Thymus (tissue), 11 donors: Measurements from ENCODE around the gene ESYT2. TPM values are rescaled to one million over a fixed set of nuclear protein-coding genes. Genes with fewer than 3 reads are reported as not detected.
"Not testable (repeated sequence)": the region's sequence is repeated elsewhere in the genome, so short reads cannot be mapped to it uniquely, and the experiment has no call there.

Source experiments
- DNase-seq, 9 donors: peaks; one replicate each; pipeline ENCODE4 v3.0.0-alpha.2; 2013; ENCODE audit warnings: low spot score in 9 of 9, low read depth in 6 of 9, missing footprints in 1 of 9
- H3K27ac ChIP-seq, 2 donors: one replicate each; pipeline ENCODE4 v1.5.1; 2013; ENCODE audit warnings: control low read depth in 1 of 2, low read depth in 1 of 2, low read length in 1 of 2, mild to moderate bottlenecking in 1 of 2, moderate library complexity in 1 of 2
- H3K27me3 ChIP-seq, 2 donors: one replicate each; pipeline ENCODE4 v1.5.1; 2013; ENCODE audit warnings: low read length in 1 of 2; ENCODE audit not compliant: control insufficient read depth in 2 of 2, insufficient read depth in 1 of 2
- H3K36me3 ChIP-seq, 2 donors: one replicate each; pipeline ENCODE4 v1.5.1; 2013; ENCODE audit warnings: low read length in 1 of 2, mild to moderate bottlenecking in 1 of 2, moderate library complexity in 1 of 2; ENCODE audit not compliant: control insufficient read depth in 2 of 2, insufficient read depth in 2 of 2
- H3K4me1 ChIP-seq, 2 donors: one replicate each; pipeline ENCODE4 v1.5.1; 2013; ENCODE audit warnings: low read length in 2 of 2; ENCODE audit not compliant: control insufficient read depth in 2 of 2, insufficient read depth in 2 of 2
- H3K4me3 ChIP-seq, 2 donors: one replicate each; pipeline ENCODE4 v1.5.1; 2013; ENCODE audit warnings: low read length in 2 of 2, control low read depth in 1 of 2, mild to moderate bottlenecking in 1 of 2
- H3K9me3 ChIP-seq, 2 donors: one replicate each; pipeline ENCODE4 v1.5.1; 2013; ENCODE audit warnings: low read length in 1 of 2, mild to moderate bottlenecking in 1 of 2; ENCODE audit not compliant: control insufficient read depth in 2 of 2, insufficient read depth in 1 of 2
- WGBS: extraction: QIAGEN DNeasy Blood & Tissue Kit; methylation state at CpG from one replicate; pipeline ENCODE4 v1.1.7; 2013; 5-methylcytosine and 5-hydroxymethylcytosine counted together
- polyA plus RNA-seq: library from polyadenylated mRNA; stranded (reverse); fragments of 200-250 nt; gene quantifications from one replicate; pipeline ENCODE4 v1.2.3, GENCODE V29; 2013
- total RNA-seq: library from RNA; stranded (reverse); fragments of 120-200 nt; gene quantifications from one replicate; pipeline ENCODE4 v1.2.4, GENCODE V29; 2013
- donor health status: healthy.

ESYT2 gene
- total and polyA plus RNA-seq, 2 donors = 35.7 to 66.2 TPM

GRCh38 chr7:158846304-158846703 lies 17.0 kb upstream of the ESYT2 start:
- H3K4me3 ChIP-seq = no peak overlapping the region
- no peak overlapping the region for H3K27ac ChIP-seq
- peaks cover 0 to 5% of the 10 kb centered on the region in 2 donors for H3K4me1 ChIP-seq
- H3K27me3 ChIP-seq = no peaks in the 10 kb centered on the region
- no peaks in the 10 kb centered on the region for H3K36me3 ChIP-seq
- H3K9me3 ChIP-seq = peaks cover 1 to 12% of the 10 kb centered on the region in 2 donors
- DNase-seq = no peak

GRCh38 chr7:158843771-158844170 lies 14.5 kb upstream of the ESYT2 start:
- WGBS = 81% methylated on average over 4 of the region's 4 CpGs
- Histone ChIP-seq H3K36me3 (no peaks in the 10 kb centered on the region), H3K27me3 (no peaks in the 10 kb centered on the region), H3K4me1 (no peaks in the 10 kb centered on the region), H3K27ac (no peak overlapping the region), H3K9me3 (no peaks in the 10 kb centered on the region), H3K4me3 (no peak overlapping the region)
- no peak for DNase-seq

- H3K27ac ChIP-seq = no peak overlapping the region
- H3K4me1 ChIP-seq = no peaks in the 10 kb centered on the region
- DNase-seq = no peak
- no peaks in the 10 kb centered on the region for H3K27me3 ChIP-seq
- no peaks in the 10 kb centered on the region for H3K9me3 ChIP-seq
- 92% methylated on average over 4 of the region's 4 CpGs for WGBS
- H3K36me3 ChIP-seq = no peaks in the 10 kb centered on the region
- H3K4me3 ChIP-seq = no peak overlapping the region
Measured at GRCh38 chr7:158842486-158842885, 13.2 kb upstream of the ESYT2 start.

- no peak overlapping the region for H3K27ac ChIP-seq
- H3K27me3 ChIP-seq = no peaks in the 10 kb centered on the region
- no peak overlapping the region for H3K4me3 ChIP-seq
- no peaks in the 10 kb centered on the region for H3K36me3 ChIP-seq
- WGBS = 98% methylated on average over 8 of the region's 8 CpGs
- H3K4me1 ChIP-seq = no peaks in the 10 kb centered on the region
- H3K9me3 ChIP-seq = no peaks in the 10 kb centered on the region
- no peak for DNase-seq
Measured at GRCh38 chr7:158840604-158841003, 11.3 kb upstream of the ESYT2 start.

GRCh38 chr7:158839177-158839576 lies 9.9 kb upstream of the ESYT2 start:
- H3K27ac ChIP-seq, DNase-seq, H3K27me3 ChIP-seq, H3K9me3 ChIP-seq, H3K36me3 ChIP-seq, H3K4me3 ChIP-seq, H3K4me1 ChIP-seq: not testable (repeated sequence)
- WGBS = 91% methylated on average over 8 of the region's 8 CpGs

- DNase-seq = no peak
- 96% methylated on average over 8 of the region's 8 CpGs for WGBS
Measured at GRCh38 chr7:158837790-158838637, 8.7 kb upstream of the ESYT2 start.

GRCh38 chr7:158836692-158837091 lies 7.4 kb upstream of the ESYT2 start:
- Histone ChIP-seq H3K4me3 (no peak overlapping the region), H3K4me1 (peaks cover 0 to 3% of the 10 kb centered on the region in 2 donors), H3K9me3 (no peaks in the 10 kb centered on the region), H3K27me3 (no peaks in the 10 kb centered on the region), H3K36me3 (no peaks in the 10 kb centered on the region), H3K27ac (no peak overlapping the region)
- DNase-seq = no peak
- 96% methylated on average over 8 of the region's 8 CpGs for WGBS

More at GRCh38 chr7:158837790-158838637, 8.7 kb upstream of the ESYT2 start:
- Histone ChIP-seq H3K36me3 (no peaks in the 10 kb centered on the region), H3K9me3 (no peaks in the 10 kb centered on the region), H3K4me1 (peaks cover 0 to 3% of the 10 kb centered on the region in 2 donors), H3K27me3 (no peaks in the 10 kb centered on the region), H3K4me3 (no peak overlapping the region), H3K27ac (no peak overlapping the region)

- WGBS = 85% methylated on average over 21 of the region's 21 CpGs
- no peak for DNase-seq
- Histone ChIP-seq H3K36me3 (no peaks in the 10 kb centered on the region), H3K27ac (no peak overlapping the region), H3K4me1 (peaks cover 0 to 4% of the 10 kb centered on the region in 2 donors), H3K27me3 (peaks cover 0 to 1% of the 10 kb centered on the region in 2 donors), H3K4me3 (no peak overlapping the region), H3K9me3 (no peaks in the 10 kb centered on the region)
Measured at GRCh38 chr7:158834878-158835784, 5.8 kb upstream of the ESYT2 start.

GRCh38 chr7:158832994-158833393 lies 3.7 kb upstream of the ESYT2 start:
- peaks cover 0 to 3% of the 10 kb centered on the region in 2 donors for H3K27me3 ChIP-seq
- 92% methylated on average over 3 of the region's 3 CpGs for WGBS

More at GRCh38 chr7:158832994-158833393, 3.7 kb upstream of the ESYT2 start:
- Histone ChIP-seq H3K4me3 (no peak overlapping the region), H3K9me3 (no peaks in the 10 kb centered on the region), H3K36me3 (no peaks in the 10 kb centered on the region), H3K4me1 (peaks cover 0 to 8% of the 10 kb centered on the region in 2 donors), H3K27ac (no peak overlapping the region)
- DNase-seq = no peak
